Inferior parietal cortex (tissue), 1 donor: ENCODE results near the gene OCLN.
"Not testable (repeated sequence)": the region's sequence is repeated elsewhere in the genome, so short reads cannot be mapped to it uniquely, and the experiment has no call there.

Experiments
- DNase-seq: peaks from one replicate; pipeline ENCODE4 v3.0.0-alpha.2; 2016; ENCODE audit errors: extremely low spot score

The OCLN gene

GRCh38 chr5:69528035-69528434 is 35.4 kb downstream of the OCLN start:
- DNase-seq: no peak

- no peak for DNase-seq
Observed at GRCh38 chr5:69528609-69529008, 36.0 kb downstream of the OCLN start.

GRCh38 chr5:69530561-69531405 is 38.2 kb downstream of the OCLN start:
- no peak for DNase-seq

DNA sequence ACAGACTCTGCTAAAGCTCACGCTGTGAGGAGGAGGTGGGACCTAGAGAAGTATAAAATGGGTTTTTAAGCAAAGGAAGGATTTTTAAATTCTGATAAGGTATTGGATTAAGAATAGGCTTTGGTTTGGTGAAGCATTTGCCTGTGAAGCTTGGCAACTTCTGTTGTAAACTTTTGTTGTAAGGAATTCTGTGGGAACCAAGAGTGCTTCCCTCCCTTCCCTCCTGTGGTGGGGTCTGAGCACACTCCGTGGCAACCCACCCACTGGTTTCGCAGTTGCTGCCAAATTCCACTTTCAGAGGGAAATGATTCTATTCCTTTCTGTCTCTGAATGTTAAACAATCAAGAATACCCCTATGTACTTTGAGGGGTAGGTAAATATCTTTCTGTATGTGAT is 38.8 kb downstream of the OCLN start:
- DNase-seq: no peak

DNA sequence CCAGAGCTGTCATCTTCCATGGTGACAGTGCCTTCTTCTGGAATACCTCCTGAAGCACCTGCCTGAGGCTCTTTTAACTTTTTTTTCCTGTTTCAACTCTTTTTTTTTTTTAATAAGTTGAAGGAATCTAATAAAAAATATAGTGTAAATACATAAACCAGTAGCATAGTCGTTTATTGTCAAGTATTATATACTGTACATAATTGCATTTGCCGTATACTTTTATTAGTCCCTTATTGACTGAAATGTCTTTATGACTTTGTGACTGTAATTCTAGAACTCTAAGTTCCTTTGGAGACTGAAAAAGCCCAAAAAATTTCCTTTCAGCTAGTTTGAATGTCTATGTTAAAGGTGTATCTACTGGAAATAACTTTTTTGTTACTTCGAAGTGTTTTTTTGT is 45.3 kb downstream of the OCLN start:
- not testable (repeated sequence) for DNase-seq

GRCh38 chr5:69538735-69539134 is 46.1 kb downstream of the OCLN start:
- DNase-seq: not testable (repeated sequence)

DNA sequence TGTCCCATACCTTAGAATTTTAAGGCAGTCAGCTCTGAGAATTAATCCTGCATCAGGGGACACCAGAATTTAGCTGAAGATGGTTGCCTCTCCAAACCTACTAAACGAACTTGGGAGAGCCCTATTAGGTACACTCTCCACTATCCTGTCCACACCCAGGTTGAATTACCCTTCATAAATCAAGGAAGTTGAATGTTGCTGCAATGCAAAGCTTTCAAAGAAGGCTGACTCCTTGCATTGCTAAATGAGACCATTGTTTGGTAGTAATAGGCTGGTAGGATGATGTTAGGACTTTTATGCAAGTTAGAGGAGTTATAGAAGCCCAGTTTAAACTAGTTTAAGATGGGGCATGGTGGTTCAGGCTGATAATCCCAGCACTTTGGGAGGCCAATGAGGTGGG is 48.8 kb downstream of the OCLN start:
- DNase-seq: not testable (repeated sequence)

- not testable (repeated sequence) for DNase-seq
Observed at GRCh38 chr5:69542838-69543618, 50.4 kb downstream of the OCLN start.

DNA sequence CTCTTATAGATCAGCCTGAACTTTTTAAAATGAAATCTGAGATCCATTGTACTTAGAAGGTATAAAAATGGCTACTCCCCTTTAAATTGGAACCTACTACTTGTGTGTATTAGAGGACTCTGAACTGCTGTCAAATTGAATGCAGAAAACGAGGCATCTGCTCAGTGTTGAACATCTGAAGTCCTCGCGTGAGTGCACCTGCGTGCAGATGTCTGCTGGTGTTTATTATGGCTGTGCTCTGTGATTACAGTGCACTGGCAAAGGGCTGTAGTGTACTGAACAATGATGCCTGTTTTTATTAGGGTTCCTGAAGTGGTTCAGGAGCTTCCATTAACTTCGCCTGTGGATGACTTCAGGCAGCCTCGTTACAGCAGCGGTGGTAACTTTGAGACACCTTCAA is 52.0 kb downstream of the OCLN start:
- DNase-seq: not testable (repeated sequence)

- DNase-seq: peak; percentile 44
Observed at GRCh38 chr5:69559908-69560330, 67.3 kb downstream of the OCLN start, which contains the start of gene GTF2H2C. GTF2H2C (plus strand) TSS chr5:69560191; CDS start chr5:69565133, 4,942 bp downstream.

DNA sequence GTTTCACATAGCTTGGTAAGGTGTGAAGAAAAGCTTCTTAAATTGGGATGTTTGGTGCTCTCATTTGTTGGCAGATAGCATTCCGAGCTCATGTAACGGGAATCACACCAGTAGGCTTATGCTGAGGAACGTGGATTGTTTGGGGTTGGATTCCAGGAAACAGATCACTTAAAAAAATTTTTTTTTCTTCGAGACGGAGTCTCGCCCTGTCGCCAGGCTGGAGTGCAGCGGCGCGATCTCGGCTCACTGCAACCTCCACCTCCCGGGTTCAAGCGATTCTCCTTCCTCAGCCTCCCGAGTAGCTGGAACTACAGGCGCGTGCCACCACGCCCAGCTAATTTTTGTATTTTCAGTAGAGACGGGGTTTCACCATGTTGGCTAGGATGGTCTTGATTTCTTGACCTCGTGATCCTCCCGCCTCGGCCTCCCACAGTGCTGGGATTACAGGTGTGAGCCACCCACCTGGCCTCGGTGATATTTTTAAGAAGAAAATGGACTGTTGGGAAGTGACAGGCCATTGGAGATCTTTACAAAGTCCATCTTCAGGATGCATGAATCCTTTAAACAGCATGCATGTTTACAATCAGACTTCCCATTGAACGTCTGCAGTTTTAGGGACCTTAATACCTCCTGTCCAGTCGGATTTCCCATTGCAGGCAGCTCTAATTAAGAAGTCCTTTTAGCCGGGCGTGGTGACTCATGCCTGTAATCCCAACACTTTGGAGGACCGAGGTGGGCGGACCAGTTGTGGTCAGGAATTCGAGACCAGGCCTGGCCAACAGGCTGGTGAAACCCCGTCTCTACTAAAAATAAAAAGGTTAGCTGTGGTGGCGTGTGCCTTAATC is 68.2 kb downstream of the OCLN start:
- DNase-seq: not testable (repeated sequence)

- DNase-seq: not testable (repeated sequence)
Observed at GRCh38 chr5:69566172-69566571, 73.6 kb downstream of the OCLN start.

DNA sequence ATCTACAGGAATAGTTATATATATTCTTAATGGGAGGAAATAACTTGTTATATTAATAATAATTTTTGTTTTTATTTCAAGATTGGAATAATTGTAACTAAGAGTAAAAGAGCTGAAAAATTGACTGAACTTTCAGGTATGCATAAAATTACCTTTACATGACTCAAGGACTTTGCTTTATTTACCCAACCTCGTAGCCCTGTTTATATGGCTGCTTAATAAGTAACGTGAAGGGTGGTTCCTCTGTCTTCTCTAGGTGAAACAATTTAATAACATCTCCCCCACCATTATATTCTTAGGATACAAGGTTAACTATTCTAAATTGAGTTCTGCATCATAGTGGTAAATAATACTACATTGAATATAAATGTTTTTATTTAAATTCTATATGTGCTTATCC is 75.5 kb downstream of the OCLN start:
- not testable (repeated sequence) for DNase-seq

DNA sequence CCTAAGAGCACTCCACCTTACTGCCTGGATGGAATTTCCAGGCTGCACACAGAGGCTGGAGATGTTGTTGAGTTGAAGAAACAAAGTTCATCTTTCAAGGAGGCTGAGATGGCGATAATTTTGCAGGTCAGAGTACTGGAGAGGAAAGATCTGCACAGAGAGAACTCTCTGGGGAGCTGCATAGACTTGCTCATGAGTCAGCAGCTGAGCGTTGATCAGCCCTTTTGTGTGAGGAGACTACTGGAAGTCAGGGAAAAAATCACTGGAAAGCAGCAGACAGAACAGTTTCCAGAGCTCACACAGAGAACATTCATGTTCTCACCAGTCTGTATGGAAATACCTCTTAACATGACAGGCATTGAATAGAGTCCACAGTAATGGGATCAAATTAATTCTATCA is 90.8 kb downstream of the OCLN start:
- not testable (repeated sequence) for DNase-seq

DNA sequence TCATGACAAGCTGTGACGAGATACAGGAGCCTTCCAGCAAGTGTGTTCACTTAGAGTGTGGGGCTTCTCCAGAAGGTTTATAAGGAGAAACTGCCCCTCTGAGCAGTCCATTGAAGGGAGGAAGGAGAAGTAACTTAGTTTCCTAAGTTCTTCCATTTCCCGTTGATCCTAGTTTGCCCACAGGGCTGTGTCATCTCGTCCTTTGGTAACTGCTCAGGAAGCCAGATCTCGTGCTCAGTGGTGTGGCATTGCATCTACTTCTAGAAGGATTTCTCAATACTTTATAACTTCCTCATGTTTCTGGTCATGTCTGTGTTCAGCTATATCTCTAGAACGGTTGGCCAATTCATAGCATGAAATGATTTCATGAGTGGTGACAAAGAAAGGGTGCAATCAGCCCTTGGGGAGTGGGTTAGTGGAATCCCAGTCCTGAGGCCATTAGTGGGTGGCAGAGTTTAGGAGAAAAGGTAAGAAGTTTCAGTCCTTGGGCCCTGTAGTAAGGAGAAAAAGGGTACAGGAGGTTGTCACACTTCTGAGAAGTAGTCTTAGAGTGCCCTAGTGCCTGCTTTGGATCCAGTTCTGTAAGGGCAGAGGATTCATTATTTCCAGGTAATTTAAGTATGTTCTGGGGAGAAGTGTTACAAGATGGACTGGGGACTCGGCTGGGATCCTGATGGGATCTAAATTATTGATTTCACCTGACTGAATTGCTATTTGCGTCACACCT is 103.7 kb downstream of the OCLN start:
- not testable (repeated sequence) for DNase-seq

DNA sequence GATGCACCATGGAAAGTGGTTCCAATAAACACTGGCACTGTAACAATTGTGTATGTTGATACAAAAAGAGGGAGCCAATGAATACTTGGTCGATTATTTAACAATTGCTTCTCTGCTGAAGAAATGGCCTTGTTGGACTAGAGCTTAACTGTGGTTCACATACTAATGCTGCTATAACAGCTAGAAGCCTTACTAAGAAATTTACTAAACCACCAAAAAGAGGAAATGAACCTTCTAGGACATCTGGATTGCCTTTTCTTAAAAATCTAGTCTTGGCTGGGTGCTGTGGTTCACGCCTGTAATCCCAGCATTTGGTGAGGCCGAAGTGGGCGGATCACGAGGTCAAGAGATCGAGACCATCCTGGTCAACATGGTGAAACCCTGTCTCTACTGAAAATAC is 109.4 kb downstream of the OCLN start:
- not testable (repeated sequence) for DNase-seq

DNA sequence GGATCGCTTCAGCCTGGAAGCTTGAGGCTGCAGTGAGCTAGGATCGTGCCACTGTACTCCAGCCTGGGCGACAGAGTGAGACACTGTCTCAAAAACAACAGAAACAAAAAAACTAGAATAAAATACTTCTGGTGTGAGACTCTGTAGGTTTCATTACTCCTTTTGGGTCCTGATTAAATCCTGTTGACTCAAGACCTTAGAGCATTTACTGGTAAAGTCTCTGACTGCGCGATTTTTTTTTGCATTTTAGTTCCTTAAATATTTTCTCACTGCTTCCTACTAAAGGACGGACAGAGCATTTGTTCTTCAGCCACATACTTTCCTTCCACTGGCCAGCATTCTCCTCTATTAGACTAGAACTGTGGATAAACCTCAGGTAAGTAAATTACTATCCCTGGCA is 114.2 kb downstream of the OCLN start:
- DNase-seq: not testable (repeated sequence)
